HG03378 (cell line): Measurements from ENCODE around the gene MTG2.
"Not testable (repeated sequence)": the region's sequence is repeated elsewhere in the genome, so short reads cannot be mapped to it uniquely, and the experiment has no call there.

ENCODE experiments used
- ATAC-seq: cut with Tn5 transposase; IDR thresholded peaks from one replicate; pipeline ENCODE4 v1.9.1; 2021; ENCODE audit warnings: mild to moderate bottlenecking, moderate library complexity; ENCODE audit not compliant: unreplicated experiment

Gene MTG2

DNA sequence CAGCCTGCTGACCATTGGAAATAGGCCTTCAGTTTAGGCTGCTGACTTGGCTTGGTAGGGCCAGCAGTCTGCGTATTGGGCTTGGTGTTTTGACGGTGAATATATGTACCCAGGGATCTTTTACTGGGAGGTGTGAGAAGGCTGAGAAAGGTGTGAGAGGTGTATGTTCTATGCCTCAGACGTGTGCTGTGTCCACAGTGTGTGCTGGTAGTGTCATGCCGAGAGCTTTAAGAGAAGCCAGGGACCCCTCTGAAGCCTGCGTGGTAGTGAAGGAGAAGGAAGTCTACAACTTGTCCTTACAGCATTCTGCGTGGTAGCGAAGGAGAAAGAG, 37.2 kb upstream of the MTG2 start:
- ATAC-seq = no peak

GRCh38 chr20:62146019-62146755, 36.6 kb upstream of the MTG2 start:
- no peak for ATAC-seq

GRCh38 chr20:62147125-62147524, 35.7 kb upstream of the MTG2 start:
- no peak for ATAC-seq

DNA sequence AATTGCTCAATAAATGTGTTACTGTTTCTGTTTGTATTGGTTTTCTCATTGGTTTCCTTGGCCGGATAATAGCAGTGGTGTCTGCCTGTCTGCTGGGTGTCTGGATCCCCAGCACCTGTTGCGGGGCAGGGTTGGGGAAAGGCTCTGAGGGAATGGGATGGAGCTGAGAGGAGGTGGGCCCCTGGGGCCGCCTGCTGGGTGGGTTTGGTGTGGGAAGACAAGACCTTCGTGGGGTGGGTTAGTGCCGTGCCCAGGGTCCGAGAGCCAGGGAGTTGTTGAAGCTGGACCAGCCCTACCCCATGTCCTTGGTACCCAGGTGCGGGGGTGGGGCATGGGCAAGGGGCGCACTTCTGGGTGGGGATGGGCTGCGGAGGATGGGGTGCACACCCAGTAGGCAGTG, 35.3 kb upstream of the MTG2 start:
- ATAC-seq = no peak

DNA sequence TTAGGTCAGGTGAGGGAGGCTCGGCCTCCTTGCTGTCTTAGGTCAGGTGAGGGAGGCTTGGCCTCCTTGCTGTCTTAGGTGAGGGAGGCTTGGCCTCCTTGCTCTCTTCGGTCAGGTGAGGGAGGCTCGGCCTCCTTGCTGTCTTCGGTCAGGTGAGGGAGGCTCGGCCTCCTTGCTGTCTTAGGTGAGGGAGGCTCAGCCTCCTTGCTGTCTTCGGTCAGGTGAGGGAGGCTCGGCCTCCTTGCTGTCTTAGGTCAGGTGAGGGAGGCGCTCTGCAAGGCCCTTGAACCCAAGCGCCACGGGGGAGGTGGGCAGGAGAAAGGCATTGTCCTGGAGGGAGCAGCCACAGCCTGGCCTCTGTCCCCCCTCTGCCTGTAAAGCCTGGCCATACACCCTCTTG, 34.4 kb upstream of the MTG2 start:
- not testable (repeated sequence) for ATAC-seq

DNA sequence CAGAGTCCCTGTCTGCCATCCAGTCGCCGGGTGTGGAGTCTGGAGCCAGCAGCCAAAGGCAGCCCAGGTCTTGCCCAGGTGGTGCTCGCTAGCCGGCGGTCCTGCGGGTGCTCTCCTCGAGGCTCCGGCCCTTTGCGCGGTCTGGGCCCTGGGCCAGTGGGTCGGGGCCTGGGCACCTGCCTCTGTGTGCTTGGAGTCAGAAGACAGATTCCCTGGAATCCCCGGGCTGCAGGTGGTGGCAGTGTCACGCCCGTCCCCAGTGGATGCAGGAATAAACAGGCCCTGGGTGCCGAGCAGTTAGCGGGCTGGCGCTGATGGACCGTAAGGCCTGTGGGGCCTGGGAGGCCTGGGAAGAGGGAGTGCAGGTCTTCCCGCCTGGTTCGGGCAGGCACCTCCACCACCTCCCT, 33.9 kb upstream of the MTG2 start:
- no peak for ATAC-seq

DNA sequence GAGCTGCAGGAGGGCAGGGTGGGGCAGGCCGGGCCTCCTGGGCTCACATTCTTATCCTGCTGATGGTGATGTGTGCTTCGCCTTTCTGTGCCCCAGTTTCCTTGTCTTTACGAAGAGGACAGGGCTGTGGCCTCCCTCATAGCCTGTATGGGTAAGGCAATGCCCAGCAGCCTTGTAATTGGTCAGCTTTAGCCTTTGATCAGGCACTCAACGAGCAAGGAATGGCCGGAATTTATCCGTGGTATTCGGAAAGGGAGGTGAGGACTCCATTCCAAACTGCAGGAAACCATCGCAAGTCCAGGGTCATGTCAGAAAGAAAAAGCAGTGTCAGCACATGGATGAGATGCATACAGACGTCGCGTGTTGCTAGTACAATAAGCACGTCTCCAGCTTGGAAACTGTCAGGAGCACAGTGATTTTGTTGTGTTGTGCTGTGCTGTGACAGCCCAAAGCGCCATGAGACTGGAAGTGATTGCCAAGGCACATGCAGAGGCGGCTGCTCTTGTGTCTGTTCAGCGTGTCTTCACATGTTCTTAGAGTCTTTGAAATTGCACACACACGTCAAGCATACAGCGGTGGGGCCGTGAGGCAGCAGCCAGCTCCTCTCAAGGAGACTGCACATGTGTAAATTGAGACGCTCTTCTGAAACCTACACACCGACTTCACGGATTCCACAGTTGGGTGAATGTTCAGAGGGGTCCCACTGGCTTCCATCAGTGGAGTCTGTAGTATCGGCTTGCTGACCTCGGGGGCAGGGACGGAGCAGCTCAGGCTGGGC, 33.1 kb upstream of the MTG2 start:
- ATAC-seq = no peak

GRCh38 chr20:62150310-62150575, 32.6 kb upstream of the MTG2 start:
- no peak for ATAC-seq

DNA sequence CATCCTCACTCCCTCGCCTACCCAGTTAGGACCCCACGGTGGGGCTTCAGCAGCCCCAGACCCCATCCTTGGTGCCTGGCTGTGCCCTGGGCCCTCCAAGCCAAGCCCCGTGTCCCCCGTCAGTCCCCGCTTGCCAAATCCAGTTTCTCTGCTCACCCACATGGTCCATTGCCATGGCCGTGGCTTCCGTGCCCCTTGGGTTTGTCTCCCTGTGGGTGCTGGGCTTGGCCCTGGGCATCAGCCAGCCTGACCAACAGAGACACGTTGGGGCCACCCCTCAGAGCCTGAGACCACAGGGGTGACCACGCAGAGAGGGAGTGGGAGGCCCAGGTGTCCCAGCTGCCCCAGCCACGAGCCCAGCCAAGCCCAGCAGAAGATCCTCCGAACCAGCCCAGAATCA, 31.6 kb upstream of the MTG2 start:
- no peak for ATAC-seq

- ATAC-seq = no peak
These were observed 30.9 kb upstream of the MTG2 start for GRCh38 chr20:62151835-62152364.

- no peak for ATAC-seq
These were observed 27.2 kb upstream of the MTG2 start for GRCh38 chr20:62155428-62156253.

DNA sequence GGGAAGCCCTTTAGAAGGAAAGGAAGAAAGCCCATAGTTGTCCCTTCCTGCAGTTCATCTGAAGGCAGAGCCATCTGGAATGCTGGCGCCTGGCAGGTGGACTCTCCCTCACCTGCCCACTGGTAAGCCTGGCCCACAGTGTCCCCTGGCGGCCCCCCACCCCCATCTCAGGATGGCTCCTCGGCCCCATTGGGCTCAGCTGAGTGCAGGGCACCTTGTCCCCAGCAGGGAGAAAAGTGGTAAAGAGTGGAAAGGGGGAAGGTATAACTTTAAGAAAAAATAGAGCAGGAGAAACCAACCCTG, 26.6 kb upstream of the MTG2 start:
- no peak for ATAC-seq

DNA sequence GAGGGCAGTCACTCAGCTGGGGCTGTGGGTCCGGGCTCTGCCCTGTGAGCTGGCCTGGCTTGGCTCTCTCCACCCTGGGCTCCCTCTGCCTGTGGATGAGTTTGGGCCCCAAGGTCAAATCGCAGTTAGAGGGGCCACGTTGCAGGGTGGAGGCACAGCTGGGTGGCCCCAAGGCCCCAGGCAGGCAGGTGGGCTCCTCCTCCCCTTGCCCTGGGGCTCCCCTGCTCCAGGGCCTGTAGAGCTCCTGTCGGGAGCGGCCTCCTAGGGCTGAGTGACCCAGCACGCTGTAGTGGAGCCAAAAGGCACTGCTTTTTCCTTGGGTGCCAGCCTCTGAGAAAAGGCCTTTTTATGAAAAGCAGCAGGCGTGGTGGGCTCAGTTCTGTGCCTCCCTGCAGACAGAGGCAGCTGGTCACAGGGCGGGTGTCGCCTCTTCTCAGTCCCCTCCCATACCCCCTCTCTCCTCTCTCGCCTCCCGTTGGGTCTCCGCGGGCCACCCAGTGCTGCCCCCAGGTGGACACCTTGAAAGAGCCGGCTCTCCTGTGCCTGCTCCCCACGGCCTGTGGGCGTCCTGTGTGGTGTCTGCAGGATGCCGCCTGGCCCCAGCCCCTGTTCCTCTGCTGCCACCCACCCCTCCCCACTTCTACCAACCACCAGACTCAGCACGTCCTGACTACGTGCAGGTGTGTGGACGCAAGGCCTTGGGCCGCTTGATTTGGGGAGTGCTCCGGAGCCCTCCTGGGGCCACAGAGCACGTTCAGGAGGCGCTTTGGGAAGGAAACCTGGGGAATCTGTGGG, 26.0 kb upstream of the MTG2 start:
- no peak for ATAC-seq

DNA sequence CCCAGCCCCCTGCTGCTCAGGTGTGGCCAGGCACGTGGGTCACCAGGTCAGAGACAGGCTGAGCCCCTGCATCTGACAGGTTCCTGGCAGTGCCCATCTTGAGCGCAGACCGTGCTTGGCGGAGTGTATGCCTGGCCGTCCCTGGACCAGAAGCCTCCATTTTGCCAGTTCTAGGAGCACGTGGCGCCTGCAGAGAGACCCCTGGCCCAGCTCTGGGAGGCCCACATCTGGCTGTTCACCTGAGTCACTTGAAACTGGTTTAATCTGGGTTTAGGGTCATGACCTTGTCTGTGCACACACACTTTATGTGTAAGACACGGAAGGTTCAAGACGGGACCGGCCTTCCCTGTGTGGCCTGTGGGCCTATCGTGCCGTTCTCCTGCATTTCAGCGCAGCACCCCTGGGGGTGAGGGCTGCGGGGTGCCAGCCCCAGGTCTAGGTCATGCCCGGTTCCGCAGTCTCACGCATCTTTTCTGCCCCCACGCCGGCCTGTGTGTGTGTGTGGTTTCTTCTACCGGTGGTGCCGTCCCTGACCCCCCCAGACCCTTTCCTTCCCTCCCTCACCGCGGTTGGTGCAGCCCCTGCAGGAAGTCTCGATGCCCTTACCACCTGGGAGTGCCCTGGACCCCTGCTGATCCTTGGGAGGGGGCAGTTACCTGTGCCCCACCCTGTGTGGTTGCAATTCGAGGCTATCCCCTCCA, 25.3 kb upstream of the MTG2 start:
- ATAC-seq = no peak

- no peak for ATAC-seq
These were observed 24.8 kb upstream of the MTG2 start for GRCh38 chr20:62158088-62158400.

DNA sequence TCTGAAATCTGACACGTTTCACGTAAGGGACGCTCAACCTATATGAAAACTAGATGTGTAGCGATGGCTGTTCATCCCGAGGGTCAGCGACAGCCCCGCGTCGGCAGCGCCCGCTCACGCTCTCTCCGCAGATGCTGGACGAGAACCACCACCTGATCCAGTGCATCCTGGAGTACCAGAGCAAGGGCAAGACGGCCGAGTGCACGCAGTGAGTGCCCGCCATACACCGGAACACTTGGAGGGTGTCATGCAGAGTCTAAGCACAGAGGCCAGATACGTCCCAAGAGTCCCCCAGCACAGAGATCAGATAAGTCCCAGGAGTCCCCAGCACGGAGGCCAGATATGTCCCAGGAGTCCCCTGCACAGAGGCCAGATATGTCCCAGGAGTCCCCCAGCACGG, 24.3 kb upstream of the MTG2 start:
- ATAC-seq = no peak

- ATAC-seq = no peak
These were observed 23.8 kb upstream of the MTG2 start for GRCh38 chr20:62159052-62159451.

DNA sequence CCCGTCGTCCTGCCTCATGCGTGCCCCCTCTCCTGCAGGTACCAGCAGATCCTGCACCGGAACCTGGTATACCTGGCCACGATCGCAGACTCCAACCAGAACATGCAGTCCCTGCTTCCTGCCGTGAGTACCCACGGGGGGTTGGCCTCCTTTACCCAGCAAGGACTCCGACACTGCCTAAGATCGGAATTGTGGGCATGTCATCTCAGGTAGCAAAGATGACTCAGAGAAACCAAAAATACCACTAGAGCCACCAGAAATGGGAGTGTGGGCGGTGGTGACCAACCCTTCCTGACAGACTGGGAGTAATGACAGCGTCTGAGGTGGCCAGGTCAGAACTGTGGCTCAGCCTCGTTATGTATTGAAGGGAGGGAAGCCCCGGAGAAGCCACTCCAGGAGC, 23.0 kb upstream of the MTG2 start:
- ATAC-seq = no peak

DNA sequence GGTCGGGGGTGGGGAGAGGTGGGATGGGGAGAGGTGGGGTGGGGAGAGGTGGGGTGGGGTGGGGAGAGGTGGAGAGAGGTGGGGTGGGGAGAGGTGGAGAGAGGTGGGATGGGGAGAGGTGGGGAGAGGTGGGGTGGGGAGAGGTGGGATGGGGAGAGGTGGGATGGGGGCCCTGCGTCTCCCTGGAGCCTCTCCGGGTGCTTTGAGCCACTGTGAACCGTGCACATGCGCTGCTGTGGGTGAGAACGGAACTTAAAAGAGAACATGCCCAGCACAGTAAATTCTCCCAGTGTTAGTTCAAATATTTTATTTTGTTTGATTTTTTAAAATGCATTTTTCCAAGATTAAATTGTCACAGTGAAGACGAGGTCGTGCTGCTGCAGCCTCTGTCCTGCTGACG, 22.6 kb upstream of the MTG2 start:
- no peak for ATAC-seq

- ATAC-seq = no peak
These were observed 22.0 kb upstream of the MTG2 start for GRCh38 chr20:62160876-62161275.

DNA sequence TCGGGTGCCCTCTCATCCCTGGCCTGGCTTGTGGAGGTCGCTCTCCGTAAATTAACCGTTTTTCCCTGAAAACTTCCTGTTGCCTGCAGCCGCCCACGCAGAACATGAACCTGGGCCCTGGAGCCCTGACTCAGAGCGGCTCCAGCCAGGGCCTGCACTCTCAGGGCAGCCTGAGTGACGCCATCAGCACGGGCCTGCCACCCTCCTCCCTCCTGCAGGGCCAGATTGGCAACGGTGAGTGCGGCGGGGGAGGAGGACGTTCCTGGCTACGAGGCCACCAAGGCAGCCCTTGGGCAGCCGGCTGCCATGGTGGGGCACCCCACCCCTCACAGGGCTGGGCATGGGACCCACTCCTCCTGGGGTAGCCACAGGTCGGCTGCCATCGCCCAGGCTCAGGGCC, 21.5 kb upstream of the MTG2 start:
- ATAC-seq = no peak
